GM18519 (cell line): ENCODE results near the gene FAM120A.

ENCODE experiments used
- ATAC-seq: cut with Tn5 transposase; IDR thresholded peaks from one replicate; pipeline ENCODE4 v1.9.1; 2021; ENCODE audit warnings: mild to moderate bottlenecking, moderate library complexity; ENCODE audit not compliant: unreplicated experiment, low FRiP score

FAM120A gene

DNA sequence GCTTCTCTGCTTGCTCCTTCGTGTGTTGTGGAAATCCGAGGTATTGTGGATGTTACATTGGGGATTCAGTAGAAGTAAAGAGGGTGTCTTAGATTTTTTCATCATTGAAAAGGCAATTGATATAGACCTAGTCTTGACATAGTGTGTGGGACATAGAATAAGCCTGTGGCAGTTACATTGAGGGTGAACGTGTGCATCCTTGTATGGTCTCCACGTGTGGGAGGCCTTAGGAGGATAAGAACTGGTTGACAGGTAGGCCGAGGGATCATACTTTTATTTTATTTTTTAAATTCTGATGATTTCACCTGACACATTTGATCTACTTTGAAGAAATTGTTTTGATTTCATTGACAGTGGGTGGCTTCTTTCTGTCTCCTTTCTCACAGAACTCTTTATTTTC, 18.9 kb downstream of the FAM120A start:
- ATAC-seq = no peak

- no peak for ATAC-seq
Measured at GRCh38 chr9:93471124-93471523, 19.6 kb downstream of the FAM120A start.

GRCh38 chr9:93473411-93473810, 21.9 kb downstream of the FAM120A start:
- ATAC-seq = no peak

DNA sequence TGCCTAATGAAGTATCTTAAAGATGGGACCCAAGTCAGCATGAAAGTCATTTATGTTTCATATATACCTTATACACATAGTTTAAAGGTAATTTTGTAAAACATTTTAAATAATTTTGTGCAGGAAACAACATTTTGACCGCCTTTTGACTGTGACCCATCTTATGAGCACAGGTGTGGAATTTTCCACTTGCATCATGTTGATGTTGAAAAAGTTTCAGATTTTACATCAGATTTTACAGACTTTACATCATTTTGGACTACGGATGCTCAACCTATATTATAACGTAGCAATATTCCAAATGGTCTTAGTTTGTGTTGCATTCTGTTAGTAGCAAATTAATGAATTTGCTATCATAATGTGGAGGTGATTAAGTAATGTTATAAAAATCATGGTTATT, 23.6 kb downstream of the FAM120A start:
- ATAC-seq = no peak

DNA sequence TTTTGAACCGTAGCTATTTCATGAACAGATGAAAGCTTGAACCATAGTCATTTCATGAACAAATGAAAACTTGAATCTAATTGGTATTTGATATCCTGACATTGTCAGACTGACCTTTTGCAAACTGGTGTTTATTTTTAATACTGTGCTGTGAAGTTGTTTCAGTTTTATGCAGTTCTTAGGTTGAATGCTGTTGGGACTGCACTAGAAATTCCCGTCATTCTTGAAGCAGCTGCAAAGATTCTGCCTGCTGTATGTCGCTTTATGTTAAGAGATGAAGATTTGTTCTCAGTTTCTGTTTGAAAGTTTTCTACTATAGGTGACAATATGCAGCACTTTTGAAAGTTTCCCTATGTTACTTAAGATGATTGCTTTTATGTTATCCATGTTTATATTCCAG, 24.4 kb downstream of the FAM120A start:
- no peak for ATAC-seq

DNA sequence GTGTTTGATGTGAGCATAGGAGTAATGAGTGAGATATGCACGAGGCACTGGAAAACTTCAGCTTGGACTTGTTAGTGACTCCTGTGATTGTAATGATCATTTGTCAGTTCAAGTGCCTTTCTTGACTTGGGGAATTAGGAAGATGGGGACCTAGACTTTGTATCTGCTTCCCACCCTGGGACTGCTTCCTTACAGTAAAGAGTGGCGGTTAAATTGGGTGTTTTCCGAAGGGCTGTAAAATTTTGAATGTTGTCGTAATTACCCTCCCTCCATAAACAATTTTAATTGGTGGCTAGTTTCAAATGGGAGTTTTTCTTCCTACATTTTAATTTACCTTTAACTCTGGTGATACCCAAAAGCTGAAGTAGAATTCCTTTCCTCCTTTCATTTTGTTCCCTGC, 25.4 kb downstream of the FAM120A start:
- ATAC-seq = no peak

DNA sequence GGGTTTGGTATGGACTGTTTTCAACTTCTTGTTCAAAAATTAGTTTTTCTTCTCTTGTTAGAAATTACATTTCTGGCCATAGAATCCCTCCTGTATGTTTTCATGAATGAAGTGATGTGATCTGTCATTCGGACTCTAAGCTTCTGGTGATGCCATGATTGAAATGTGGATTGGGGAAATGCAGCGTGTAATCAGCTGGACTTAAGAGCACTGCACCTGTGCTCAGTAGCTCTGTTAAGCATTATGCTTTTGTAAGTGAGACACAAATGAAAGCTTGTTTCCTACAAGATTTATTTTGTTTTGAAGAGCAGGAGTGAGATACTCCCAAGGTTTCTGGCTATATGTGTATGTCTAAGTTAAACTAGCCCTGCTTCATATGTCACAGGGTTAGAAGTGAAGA, 25.9 kb downstream of the FAM120A start:
- ATAC-seq = no peak

DNA sequence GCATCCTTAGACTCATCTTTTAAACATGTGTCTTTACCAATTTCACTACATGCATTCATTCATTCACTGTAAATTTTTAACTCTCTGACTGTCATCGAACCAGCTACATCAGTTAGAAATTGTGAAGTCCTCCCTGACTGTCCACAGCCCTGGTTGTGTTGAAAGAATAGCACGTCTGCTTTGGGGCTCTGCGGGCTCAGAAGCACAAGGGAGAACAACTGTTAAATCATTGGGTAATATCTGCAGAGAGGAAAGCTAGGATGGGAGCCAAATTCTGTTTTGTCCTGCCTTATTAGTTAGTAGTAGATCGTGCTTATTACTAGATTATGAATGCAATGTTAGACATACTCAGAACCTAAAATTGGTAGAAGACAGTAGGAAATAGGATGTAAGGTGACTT, 28.2 kb downstream of the FAM120A start:
- no peak for ATAC-seq

DNA sequence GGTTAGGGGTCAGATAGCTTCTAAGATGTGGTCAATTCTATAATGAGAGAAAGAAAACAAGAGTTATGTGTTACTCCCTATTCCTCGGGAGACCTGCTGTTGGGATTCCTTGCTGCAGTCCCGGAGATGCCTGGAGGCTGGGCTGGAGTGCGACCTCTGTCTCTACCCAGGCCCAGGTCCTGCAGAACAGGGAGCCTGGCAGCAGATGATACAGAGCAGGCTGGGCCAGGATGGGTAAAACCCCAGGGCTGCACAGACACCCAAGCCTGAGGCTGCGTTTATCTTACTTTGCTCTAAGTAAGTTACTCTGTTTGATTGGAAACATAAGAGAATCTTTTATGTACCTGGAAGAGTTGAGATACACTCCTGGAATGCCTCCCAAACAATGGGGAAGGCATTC, 28.8 kb downstream of the FAM120A start:
- ATAC-seq = no peak

GRCh38 chr9:93480728-93481324, 29.3 kb downstream of the FAM120A start:
- no peak for ATAC-seq

DNA sequence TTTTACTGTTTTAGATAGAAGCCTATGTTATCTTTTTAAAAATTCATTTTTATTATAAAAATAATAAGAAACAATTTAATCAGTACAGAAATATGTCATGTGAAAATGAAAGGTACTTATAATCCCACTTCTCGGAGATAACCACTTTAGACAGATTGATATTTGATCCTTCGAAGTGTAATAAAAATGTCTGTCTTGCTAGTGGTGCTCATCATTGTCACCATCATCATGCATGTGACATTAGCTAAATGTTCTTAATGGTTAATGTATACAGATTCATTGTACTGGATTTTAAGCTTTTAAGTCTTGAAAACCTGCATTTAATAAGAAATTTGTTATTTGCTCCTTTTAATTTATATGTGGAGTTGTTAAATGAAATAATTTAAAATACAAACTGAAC, 32.0 kb downstream of the FAM120A start:
- no peak for ATAC-seq

DNA sequence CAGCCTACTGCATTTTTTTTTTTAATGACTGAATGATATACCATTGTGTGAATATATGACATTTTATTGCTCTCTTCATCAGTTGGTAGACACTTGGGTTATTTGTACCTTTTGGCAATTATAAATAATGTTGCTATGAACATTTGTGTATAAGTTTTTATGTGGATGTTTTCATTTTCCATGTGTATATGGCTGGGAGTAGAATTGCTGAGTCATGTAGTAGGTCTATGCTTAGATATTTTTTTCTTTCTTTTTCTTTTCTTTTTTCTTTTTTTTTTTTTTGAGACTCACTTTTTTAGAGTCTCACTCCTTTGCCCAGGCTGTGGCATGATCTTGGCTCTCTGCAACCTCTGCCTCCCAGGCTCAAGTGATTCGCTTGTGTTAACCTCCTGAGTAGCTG, 34.8 kb downstream of the FAM120A start:
- no peak for ATAC-seq

DNA sequence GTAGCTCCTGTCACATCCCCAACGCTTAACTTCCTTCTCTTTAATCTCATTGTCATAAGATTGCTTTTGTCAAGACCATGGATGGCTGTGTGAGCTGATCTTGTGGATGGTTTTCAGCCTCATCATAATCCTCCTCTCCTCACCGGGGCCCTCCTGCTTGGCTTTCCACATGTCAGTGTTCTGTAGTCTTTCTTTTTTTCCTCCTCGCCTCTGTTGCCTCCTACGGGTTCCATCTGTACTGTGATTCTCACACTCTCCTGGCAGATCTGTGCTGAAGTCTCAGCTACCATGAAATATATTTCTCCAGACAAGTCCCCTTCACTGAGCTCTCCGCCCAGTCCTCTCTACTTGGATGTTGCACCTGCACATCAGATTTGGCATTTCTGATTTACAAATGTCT, 36.8 kb downstream of the FAM120A start:
- no peak for ATAC-seq

DNA sequence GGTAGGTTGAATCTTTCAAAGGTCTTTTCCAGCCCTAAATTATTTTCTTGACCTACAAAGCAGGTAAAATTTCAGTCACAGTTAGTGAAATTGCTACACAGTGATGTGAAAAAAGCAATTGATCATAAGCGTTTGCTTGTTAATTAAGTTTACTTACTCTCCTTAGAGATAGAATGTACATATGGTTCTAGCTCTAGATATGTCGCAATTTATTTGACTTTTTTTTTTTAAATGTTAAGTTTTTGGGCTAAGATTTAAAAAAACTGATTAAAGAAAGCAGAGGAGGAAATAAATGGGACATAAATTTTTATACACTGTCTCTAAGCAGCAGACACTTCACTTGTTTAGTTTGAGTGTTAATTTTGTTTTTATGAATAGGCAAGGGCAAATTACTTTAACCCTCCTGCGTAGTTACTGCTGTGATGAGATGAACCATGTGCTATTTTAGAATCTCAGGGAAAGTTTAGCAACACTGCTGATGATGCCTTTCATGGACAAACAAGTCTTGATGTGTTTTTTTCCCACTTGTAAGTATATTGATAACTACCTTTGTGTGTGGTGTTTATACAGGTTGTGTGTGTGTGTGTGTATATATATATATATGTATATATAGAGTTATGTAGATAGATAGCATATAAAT, 40.2 kb downstream of the FAM120A start:
- ATAC-seq = no peak

DNA sequence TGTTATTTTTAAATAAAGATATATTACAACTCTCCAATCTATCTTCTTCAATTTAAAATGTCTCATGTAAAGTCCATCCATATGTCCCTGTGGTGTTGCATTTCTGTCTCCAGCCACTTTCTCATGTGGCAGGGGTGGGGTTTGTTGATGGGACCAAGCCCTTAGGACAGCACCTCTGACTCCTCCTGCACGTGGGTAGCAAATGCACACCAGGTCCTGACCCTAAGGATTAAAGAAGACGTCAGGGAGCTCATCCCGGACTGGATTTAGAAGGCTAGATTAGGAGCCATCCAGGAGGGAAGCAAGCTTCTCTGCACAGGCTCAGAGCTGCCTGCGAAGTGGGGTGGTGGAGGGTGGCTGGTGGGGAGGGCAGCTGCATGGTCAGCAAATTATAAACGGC, 40.8 kb downstream of the FAM120A start:
- ATAC-seq = no peak

DNA sequence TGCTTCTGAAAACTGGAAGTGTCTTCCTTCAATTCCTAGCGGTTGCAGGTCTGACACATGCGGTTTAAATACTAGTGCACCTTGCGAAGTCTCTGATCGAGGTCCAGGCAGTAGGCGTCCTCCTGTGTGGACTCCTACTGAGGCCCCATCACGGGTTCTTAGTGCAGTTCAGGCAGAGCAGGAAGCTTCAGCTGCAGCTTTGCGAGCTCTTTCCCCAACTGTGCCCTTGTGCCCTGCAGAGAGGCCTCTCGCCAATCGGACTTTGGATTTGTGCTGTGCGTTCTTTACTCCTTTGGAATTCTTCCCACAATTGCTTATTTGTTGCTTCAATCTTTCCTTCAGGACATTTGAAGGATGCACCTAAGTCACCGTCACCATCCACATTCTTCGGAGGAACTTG, 42.5 kb downstream of the FAM120A start:
- ATAC-seq = no peak

- no peak for ATAC-seq
Measured at GRCh38 chr9:93496285-93496684, 44.8 kb downstream of the FAM120A start.

GRCh38 chr9:93500571-93501298, 49.2 kb downstream of the FAM120A start:
- no peak for ATAC-seq

GRCh38 chr9:93501406-93501805, 49.9 kb downstream of the FAM120A start:
- no peak for ATAC-seq

DNA sequence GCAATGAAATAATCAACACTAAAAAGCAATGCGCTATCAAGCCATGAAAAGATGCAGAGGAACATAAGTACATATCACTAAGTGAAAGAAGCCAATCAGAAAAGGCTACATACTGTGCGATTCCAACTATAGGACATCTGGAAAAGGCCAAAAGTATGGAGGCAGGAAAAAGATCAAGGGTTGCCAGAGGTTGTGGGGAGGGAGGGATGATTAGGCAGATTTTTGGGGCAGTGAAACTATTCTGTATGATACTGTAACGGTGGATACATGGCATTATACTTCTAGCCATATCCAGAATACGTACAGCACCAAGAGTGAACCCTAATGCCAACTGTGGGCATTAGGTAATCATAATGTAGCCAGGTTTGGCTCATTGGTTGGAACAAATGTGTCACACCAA, 51.9 kb downstream of the FAM120A start:
- no peak for ATAC-seq

- ATAC-seq = no peak
Measured at GRCh38 chr9:93505541-93506132, 54.2 kb downstream of the FAM120A start.

DNA sequence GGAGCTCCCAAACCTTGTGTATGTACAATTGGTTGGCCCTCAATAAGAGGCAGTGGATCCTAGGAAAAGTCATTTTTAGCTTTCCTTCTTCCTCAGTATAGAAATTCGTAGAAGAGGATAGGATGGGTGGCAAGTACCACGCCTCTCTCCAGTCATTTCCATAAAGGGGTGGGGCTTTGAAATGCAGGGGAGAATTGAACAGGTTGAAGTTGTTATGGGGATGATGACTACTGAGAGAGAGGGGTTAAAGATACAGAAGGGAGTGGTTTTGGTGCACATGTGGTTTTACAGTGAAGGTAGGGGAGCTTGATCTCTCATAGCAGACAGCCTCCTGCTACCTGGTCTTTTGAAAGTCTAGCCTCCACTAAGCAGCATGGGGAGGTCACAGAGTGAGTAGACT, 56.3 kb downstream of the FAM120A start:
- ATAC-seq = no peak
